Measurements from ENCODE around the gene TSHZ2.

TSHZ2 gene

DNA sequence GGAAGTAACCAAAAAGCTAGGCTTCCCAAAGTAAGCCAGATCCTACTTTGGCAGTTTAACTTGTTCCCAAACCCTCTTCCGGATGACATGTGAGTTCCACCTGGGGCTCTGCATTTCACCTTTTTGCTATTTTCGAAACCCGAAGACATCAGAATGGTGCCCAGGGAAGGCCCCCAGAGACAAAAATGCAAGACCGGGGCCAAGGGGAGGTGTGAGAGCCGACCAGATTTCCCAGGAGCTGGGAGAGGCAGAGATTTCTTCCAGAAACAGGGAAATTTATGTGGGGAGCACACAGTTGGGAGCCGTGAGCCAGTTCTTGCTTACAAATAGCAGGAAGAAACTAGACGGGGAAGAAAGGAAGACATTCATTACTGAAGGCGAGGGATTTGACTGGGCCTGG, 411.8 kb downstream of the TSHZ2 start:
- no peak for DNase-seq (ENCODE audit: low read depth)

DNA sequence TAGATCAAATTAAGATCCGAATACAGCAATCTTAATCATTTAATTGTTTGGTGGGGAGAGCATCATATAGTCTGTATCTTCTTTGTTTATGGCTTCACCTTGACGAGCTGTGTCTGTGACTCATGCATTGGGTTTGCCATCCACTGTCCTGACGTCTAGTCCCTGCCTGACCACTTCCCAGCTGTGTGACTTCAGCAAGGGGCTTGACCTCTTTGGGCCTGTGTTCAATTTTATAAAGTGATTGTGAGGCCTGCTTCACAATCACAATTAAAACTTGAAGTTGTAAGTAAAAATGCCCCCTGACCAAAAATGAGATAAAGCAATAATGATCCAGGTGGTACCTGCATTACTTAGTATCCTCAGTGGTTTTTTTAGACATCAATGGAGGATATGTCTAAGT, 412.2 kb downstream of the TSHZ2 start:
- no peak for DNase-seq (ENCODE audit: low read depth)

DNA sequence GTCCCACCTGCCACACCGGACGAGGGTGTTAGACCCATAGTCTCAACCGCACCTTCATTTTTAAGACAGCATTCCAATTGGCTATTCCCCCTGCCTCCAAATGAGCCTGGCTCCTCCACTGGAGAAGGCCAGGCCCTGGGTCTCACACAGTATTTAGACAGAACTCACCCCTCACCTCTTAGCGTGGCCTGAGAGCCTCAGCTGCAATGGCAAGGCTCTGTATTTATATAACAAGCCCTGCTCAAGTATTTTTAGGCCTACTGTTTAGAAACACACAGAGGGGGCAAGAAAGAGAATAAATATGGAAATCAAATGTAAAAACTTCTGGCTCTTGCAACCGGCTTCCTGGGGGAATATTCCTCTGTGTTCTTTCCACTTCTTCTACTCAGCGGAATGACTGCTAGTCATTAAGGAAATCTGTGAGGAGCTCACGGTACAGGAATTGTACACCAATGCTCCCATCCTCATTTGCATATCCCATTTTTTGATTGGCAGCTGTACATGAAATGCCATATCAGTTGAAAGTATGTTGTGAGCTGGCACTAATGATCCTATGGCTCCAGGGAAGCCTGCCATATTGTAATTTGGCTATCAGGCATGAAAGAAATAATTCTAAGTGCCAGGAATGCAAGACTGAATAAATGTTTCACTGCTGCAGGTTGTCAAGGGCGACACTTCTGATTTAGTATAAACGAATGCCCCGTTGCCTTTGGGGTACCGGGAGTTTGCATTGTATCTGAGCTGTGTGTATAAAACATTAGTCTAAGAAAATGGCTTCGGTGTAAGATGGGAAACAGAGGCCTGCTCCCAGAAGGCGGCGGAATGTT, 414.0 kb downstream of the TSHZ2 start:
- DNase-seq (ENCODE audit: low read depth): no peak

DNA sequence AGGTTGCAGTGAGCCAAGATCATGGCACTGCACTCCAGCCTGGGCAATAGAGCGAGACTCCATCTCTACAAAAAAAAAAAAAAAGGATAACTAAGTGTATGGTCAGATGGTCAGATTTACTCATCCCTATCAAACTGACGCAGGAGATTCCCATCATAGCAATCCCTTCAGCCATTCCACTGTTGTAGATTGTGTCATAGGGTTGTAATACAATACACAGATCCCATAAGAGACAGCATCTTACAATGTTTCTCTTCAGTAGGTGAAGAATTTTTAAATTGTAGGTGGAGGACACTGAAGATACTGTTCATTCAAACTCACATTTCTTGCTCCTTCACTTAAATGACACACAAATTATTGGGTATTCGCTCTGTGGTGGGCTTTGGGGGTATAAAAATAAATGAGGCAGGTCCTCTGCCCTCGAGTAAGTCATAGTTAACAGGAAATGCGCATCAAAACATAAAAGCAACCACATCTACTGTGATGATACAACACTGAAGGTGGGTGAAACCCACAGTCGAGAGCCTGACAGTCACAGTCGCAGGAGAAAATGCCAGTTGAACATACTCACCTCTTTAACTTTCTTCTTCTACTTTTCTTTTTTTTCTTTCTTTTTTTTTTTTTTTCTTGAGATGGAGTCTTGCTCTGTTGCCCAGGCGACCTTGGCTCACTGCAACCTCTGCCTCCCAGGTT, 416.0 kb downstream of the TSHZ2 start:
- no peak for DNase-seq (ENCODE audit: low read depth)

DNA sequence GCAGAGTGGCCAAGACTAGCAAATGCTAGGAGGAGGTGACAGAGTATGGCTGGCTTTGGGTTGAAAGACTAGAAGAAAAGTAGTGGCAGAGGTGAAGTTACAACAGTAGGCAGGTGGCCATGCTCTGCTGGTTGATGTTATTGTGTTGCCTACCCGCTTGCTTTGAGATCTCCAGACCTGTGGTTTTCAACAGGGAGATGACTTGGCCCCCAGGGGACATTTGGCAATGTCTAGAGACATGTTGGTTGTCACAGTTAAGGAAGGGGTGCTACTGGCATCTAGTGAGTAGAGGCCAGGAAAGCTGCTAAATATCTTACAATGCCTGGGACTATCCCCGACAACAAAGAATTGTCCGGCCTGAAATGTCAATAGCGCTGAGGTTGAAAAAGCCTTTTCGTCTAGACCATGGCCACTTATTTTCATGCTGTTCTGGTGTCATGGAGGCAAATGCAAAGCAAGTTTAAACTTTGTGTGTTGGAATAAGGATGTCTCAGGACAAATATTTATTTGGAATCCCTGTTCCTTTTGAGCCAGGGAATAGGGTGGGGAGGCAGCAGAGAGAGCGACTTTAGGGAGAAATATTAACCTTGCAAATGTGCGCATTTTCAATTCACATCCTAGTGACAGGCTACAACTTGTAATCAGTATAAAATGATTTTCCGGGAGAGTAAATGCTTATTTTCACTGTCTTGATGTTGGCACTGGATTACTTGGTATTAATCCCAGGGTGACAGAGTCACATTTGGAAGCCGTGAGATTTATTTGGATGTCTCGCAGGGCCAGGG, 417.6 kb downstream of the TSHZ2 start:
- DNase-seq (ENCODE audit: low read depth): no peak

DNA sequence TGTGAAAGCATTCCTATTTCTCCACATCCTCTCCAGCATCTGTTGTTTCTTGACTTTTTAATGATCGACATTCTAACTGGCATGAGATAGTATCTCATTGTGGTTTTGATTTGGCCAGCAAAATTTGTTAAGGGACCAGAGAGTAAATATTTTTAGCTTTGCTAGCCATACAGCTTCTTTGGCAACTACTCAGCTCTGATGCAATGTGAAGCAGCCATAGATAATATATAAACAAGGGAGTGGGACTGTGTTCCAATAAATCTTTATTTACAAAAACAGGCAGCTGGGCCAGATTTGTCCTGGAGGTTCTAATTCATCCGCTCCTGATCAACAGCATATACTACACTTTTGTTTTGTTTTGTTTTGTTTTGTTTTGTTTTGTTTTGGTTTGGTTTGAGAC, 418.6 kb downstream of the TSHZ2 start:
- DNase-seq (ENCODE audit: low read depth): no peak

DNA sequence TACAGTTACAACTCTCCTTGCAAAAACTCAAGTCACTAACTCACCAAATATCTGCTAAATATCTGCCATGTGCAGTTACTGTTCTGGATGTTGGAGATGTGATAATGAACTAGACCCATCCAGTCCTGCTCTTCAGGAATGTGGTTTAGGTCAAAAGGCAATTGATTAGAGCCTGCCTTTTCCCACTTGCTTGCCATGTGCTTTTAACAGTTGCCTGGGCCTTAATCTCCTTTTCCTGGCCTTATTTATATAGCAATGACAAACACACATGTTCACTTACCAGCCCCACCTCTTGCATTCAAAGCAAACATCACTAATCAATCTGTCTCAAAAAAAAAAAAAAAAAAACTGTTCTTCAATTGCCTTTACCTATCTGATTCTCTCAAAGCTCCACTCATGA, 422.3 kb downstream of the TSHZ2 start:
- no peak for DNase-seq (ENCODE audit: low read depth)

DNA sequence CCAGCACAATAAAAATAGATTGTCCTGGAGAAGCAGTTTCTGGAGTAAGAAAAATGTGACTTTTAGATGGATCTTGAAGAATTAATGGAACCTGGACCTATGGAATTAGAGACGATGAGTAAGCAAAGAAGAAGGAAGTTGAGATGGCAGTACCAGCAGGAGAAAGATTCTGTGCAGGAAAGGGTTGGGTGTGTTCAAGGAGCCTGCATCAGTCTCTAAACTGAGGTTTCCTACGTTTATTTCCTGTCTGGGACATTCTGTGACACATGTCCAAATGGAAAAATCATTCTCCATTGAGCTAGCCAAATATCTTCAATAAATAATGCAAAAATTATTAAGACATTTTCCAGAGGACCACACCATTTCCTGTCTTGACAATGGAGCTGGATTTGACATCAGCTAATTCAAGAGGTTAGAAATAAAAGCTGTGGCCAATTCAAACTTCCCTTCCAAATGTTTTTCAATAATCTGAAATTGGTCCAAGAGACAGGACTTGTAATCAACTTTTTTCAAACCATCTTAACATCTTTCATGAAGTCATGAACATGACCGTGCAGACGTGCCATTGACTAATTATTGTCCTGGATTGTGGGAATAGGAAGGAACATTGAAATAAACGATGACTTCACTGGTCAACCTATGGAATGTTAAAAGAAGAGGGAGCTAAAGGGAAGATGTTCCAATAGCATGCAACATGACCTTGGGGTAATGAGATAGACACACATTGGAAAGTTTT, 423.2 kb downstream of the TSHZ2 start:
- no peak for DNase-seq (ENCODE audit: low read depth)

DNA sequence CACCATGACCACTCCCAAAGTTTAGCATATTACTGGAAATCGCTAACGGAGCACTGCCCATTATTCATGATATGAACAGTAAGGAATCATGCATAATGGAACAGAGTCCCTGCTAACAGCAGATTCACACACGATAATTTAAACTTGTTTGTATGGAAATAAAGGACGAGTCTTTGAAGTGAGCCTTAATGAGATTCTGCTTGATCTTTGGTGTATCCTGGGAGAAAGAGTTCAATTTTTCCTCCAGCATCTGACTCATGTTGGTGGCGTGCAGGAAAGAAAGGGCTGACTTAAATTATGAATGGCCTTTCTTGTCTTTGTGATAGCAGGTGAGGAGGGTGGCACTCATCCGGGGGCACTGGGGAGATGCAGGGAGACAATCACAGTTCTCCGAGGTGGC, 426.9 kb downstream of the TSHZ2 start:
- DNase-seq (ENCODE audit: low read depth): no peak

DNA sequence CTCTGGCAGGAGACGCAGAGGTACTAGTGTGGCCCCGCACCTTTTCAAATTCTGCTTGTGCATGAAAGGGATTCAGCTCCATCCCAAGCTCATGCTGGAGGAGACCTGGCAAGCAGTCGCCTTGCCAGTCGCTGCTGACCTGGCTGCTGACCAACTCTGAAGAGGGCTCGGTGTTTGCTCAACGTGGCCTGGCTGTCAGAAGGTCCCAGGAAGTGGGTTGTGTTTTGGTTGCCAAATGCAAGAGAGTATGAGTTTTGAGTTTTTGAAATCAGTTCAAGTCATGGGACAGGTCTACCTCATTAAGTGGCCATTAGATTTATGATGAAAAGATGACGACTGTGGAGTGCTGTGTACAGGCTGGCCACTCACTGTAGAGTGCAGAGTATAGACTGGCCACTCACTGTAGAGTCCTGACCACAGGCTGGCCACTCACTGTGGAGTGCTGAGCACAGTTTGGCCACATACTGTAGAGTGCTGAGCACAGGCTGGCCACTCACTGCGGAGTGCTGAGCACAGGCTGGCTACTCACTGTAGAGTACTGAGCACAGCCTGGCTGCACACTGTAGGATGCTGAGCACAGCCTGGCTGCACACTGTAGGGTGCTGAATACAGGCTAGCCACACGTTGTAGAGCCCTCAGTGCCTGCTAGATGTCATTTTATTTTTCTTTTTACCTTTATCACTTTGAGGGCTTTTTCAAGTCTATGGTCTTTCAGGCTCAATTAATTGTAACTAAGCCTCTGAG, 427.6 kb downstream of the TSHZ2 start:
- no peak for DNase-seq (ENCODE audit: low read depth)

DNA sequence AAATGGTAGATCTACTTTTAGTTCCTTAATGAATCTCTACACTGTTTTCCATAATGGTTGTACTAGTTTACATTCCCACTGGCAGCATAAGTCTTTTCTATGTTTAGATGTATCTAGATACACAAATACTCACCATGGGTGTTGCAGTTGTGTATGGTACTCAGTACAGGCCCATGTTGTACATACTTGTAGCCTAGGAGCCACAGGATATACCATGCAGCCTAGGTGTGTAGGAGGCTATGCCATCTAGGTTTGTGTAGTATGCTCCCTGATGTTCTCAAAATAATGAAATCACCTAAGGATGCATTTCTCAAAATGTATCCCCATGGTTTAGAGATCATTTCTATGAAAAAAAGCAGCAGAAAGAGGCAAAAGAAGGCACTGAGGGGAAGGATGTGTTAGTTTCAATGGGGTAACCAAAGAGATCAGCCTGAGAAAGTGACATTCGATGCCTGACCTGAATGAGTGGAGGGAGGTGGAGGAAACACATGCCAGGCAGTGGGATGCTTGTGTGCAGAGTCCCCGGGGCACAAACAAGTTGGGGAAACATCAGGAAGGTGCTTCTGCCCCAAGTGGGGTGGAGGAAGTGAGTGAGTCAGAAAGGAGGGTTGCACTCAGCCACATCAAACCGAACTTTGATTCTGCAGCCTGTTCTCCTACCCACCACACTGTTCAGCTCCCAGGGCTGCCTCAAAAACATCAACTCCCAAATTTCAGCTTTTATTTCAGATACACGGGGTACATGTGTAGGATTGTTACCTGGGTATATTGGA, 430.3 kb downstream of the TSHZ2 start:
- DNase-seq (ENCODE audit: low read depth): no peak

DNA sequence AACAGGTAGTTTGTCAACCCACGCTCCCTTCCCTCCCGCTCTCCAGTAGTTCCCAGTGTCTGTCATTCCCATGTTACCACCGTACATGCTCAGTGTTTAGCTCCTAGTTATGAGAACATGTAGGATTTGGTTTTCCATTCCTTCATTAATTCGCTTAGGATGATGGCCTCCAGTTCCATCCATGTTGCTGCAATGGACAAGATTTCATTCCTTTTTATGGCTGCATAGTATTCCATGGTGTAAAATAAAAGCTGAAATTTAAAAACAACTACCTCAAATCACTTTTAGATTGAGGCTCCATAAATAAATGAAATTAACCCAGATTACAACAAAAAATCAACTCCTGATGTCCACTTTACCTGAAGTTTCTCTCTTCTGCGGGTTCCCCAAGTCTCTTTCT, 430.9 kb downstream of the TSHZ2 start:
- no peak for DNase-seq (ENCODE audit: low read depth)

DNA sequence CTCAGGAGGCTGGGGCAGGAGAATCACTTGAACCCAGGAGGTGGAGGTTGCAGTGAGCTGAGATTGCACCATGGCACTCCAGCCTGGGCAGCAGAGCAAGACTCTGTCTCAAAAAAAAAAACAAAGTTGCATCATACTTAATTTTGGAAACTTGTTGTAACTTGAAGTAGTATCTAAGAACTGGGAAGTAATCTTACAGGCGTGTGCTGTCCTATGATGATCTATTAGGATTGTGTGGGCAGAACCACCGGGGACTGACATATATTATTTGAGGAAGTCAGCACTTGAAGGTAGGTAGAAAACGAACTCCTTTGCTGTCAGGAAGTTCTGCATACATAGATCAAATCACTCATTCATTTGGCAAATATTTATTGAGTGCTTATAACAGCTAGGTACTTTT, 433.0 kb downstream of the TSHZ2 start:
- DNase-seq (ENCODE audit: low read depth): no peak

DNA sequence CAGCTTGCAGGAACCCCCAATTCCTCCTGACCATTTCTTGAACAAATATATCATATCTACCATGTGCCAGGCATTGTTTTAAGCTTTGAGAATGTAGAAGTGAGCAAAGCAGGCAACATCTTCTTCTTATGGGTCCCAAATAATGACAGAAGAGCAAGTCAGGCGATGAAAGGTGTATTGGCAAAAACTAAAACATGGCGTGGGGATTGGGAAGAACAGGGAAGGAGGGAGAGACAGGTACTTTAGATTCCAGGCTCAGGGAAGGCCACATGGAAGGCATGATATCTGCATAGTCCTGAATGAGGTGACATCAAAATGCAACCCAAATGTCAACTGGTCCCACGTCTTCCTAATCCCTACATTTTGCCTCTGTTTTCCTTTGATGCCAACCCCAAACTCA, 434.4 kb downstream of the TSHZ2 start:
- DNase-seq (ENCODE audit: low read depth): no peak

DNA sequence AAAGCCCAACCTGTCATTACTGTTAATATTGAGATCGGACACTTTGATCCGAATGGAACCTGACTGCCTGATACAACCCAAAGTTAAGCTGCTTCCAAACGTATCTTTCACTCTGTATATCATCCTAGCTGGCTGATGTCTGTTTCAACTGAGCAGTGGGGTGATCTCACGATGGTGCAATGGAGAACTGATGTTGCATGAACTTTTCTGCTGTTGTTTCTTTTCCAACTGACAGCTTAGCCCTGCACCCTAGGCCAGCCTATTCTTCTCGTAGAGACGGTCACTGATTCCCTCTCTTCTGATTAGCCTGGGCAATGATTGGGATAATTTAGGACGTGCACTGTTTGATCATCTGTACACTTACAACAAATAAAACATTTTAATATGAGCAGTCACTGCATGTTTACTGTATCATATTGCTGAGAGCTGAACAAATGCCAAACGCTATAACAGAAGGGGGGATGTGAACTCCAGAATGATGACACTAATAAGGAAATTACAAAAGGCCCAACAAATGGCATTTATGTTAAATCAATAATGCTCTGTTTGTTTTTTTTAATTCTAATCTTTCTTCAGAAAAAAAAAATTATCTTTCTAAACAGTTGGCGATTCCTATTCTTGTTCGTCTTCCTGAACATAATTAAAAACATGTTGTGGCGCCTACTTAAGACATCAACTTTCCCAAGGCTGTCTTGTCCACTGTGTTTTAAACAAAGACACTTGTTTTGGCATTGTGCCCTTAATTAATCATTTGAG, 436.7 kb downstream of the TSHZ2 start:
- no peak for DNase-seq (ENCODE audit: low read depth)

DNA sequence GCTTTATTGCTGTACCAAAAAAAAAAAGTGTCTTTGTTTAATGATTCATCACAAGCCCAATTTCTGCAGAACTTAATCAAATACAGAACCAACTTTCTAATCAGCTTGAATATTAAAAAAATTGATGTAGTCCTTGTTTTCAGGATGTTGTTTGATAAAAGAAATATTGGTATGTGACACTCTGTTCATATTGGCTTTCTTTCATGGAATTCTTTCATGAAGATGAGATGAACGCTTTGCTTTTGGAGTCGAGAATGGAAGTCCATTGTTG, 437.2 kb downstream of the TSHZ2 start:
- DNase-seq (ENCODE audit: low read depth): no peak

DNA sequence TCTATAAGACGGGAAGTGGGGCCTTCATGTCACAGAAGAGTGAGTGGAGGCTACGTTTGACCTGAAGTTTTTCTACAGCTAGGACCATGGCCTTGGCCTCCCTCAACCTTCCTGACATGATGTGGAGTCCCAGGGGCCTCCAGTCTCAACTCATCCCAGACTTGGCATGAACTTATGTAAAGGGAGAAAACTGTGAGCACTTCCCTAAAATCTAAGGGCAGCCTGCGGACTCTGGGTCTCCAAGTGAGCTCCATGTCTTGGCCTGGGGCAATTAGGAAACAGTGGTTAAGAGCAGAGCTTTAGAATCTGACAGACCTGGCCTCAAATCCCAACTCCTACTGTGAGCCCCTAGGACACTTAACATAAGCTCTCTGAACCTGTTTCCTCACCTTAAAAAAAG, 439.0 kb downstream of the TSHZ2 start:
- DNase-seq (ENCODE audit: low read depth): no peak

DNA sequence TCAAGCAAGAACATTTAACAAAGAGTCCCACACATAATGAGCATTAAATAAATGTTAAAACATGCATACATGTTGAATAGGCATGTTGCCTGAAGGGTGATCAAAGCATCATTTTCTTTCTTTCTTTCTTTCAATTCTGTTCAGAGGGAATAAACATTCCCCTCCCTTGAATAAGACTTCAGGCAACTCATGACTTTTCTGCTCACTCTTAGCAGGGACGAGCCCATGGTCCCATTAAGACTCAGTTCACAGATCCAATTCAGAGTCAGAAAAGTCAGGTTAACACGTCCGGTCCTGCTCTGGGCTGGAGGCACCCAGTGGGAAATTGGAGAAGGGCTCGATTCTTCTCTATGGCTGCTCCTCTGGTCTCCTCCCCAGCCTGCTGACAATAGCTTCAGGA, 439.7 kb downstream of the TSHZ2 start:
- DNase-seq (ENCODE audit: low read depth): no peak

DNA sequence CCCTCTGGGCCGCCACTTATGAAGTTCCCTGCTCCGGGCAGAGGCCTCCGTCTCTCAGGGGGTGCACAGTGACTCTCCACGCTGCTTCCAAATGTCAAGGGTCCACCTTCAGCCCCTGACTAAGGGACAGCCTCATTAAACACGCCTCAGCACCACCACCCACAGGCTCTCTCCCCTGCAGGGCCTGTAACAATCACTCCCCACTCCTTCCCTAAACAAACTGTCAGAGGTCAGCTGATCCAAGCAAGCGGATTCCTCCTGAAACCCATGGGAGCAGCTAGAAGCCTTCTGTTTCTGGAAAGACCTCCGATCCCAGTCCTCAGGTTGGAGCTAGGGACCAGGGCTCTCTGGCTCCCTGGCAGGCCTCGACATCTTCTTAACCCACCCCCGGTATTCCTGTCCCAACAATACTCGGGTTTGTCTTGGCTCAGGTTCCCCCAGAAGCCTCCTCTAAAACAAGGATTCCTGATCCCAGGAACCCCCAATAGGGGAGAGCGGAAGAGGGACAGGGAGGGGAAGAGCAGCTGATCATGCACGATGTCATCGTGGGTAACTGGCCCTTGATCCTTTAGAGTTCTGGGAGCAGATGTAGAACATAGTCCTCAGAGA, 440.5 kb downstream of the TSHZ2 start:
- DNase-seq (ENCODE audit: low read depth): no peak

DNA sequence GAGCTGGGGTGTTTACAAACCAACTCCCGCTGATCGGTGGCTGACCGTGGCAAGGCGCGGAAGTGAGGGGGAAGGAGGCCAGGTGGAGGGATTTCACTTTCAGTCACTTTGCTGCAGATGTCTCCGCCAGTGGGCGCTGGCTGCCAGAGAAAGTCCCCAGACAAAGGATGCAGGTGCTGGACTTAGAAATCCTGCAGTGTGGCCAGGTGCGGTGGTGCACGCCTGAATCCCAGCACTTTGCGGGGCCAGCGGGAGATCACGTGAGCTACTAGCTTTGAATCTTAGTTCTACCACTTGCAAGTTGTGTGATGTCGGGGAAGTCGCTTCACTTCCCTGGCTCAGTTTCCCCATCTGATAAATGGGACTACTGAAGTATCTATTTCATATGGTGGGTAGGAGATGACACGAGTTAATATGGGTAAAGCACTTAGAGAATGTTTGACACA, 441.1 kb downstream of the TSHZ2 start:
- peak; percentile 22 for DNase-seq (ENCODE audit: low read depth)
